ENCODE results near the gene CCT5. TPM values are rescaled to one million over a fixed set of nuclear protein-coding genes. Genes with fewer than 3 reads are reported as not detected.

CCT5 gene
- total RNA-seq, 4 donors from 2014 or later: 104 to 201 (median 163) TPM

GRCh38 chr5:10213316-10213715 lies 36.8 kb upstream of the CCT5 start:
- Histone ChIP-seq H3K27ac (peak overlapping the region in 2 of 3 donors; percentile 24 to 45), H3K9me3 (no peaks in the 10 kb centered on the region), H3K4me1 (peaks cover 4 to 10% of the 10 kb centered on the region in 2 donors), H3K27me3 (no peaks in the 10 kb centered on the region), H3K36me3 (no peaks in the 10 kb centered on the region), H3K4me3 (replicated peaks in 1 of 3) (no peak overlapping the region)
- 36 to 40% methylated on average over 5 of the region's 5 CpGs for WGBS, 2 donors
- TF ChIP-seq CTCF (IDR thresholded peaks at IDR 0.05): no peak
- TF ChIP-seq POLR2A (IDR thresholded peaks at IDR 0.05): no peak
- intact Hi-C loops (cut with DNase I): no loop called here
- DNase-seq: no peak

GRCh38 chr5:10214041-10214440 lies 36.0 kb upstream of the CCT5 start:
- no peaks in the 10 kb centered on the region for H3K36me3 ChIP-seq
- WGBS, 2 donors: 87 to 92% methylated on average over 2 of the region's 2 CpGs
- TF ChIP-seq CTCF (IDR thresholded peaks at IDR 0.05) (no peak), POLR2A (IDR thresholded peaks at IDR 0.05) (no peak)
- no peak for DNase-seq
- H3K27ac ChIP-seq: no peak overlapping the region
- intact Hi-C loops (cut with DNase I): no loop called here
- no peak overlapping the region for H3K4me3 ChIP-seq (replicated peaks in 1 of 3)
- no peaks in the 10 kb centered on the region for H3K9me3 ChIP-seq
- H3K4me1 ChIP-seq: peaks cover 4 to 10% of the 10 kb centered on the region in 2 donors
- H3K27me3 ChIP-seq: no peaks in the 10 kb centered on the region

GRCh38 chr5:10215366-10215765 lies 34.7 kb upstream of the CCT5 start:
- no peak overlapping the region for H3K4me3 ChIP-seq (replicated peaks in 1 of 3)
- intact Hi-C loops (cut with DNase I): no loop called here
- WGBS, 2 donors: 94 to 95% methylated on average over 5 of the region's 5 CpGs

GRCh38 chr5:10216107-10216506 lies 34.0 kb upstream of the CCT5 start:
- H3K4me3 ChIP-seq (replicated peaks in 1 of 3): no peak overlapping the region
- H3K36me3 ChIP-seq: no peaks in the 10 kb centered on the region
- H3K27me3 ChIP-seq: no peaks in the 10 kb centered on the region
- H3K27ac ChIP-seq: no peak overlapping the region
- no peak for DNase-seq
- intact Hi-C loops (cut with DNase I): no loop called here
- H3K9me3 ChIP-seq: no peaks in the 10 kb centered on the region
- TF ChIP-seq POLR2A (IDR thresholded peaks at IDR 0.05) (no peak), CTCF (IDR thresholded peaks at IDR 0.05) (no peak)
- H3K4me1 ChIP-seq: peaks cover 4 to 15% of the 10 kb centered on the region in 2 donors
- 90 to 93% methylated on average over 5 of the region's 5 CpGs for WGBS, 2 donors

More at GRCh38 chr5:10215366-10215765, 34.7 kb upstream of the CCT5 start:
- Histone ChIP-seq H3K36me3 (no peaks in the 10 kb centered on the region), H3K27me3 (no peaks in the 10 kb centered on the region), H3K9me3 (no peaks in the 10 kb centered on the region), H3K27ac (no peak overlapping the region), H3K4me1 (peaks cover 4 to 10% of the 10 kb centered on the region in 2 donors)
- no peak for DNase-seq
- TF ChIP-seq CTCF (IDR thresholded peaks at IDR 0.05) (no peak), POLR2A (IDR thresholded peaks at IDR 0.05) (no peak)

- 85 to 90% methylated on average over 8 of the region's 8 CpGs for WGBS, 2 donors
- TF ChIP-seq CTCF (IDR thresholded peaks at IDR 0.05): no peak
- no peak for TF ChIP-seq POLR2A (IDR thresholded peaks at IDR 0.05)
- intact Hi-C loops (cut with DNase I): no loop called here
- Histone ChIP-seq H3K36me3 (no peaks in the 10 kb centered on the region), H3K27ac (no peak overlapping the region), H3K4me1 (peaks cover 23 to 33% of the 10 kb centered on the region in 2 donors), H3K9me3 (no peaks in the 10 kb centered on the region), H3K4me3 (replicated peaks in 1 of 3) (no peak overlapping the region), H3K27me3 (no peaks in the 10 kb centered on the region)
- no peak for DNase-seq
Observed at GRCh38 chr5:10218658-10219057, 31.4 kb upstream of the CCT5 start.
